GM12878 (cell line): Measurements from ENCODE around the gene PLEKHF1. TPM values are rescaled to one million over a fixed set of nuclear protein-coding genes. Genes with fewer than 3 reads are reported as not detected.

Experiments
- ATAC-seq: fragments of 200-7000 bp; cut with Tn5 transposase; 3 replicates; pipeline ENCODE4 v1.9.1; 2020; ENCODE audit warnings: mild to moderate bottlenecking, moderate library complexity
- BruUV-seq: library from RNA; stranded (reverse); fragments of 400-500 nt; replicated peaks from 2 replicates; lab custom pipeline; 2021; lab: Mats Ljungman, UMichigan
- CTCF ChIA-PET: fragments of 300-600 bp; sonication (Branson Sonifier 250); formaldehyde crosslinking; extraction: SDS; loops from one replicate; lab custom pipeline; 2021; ENCODE audit warnings: inconsistent platforms; lab: Yijun Ruan, JAX
- POLR2A ChIA-PET: fragments of 350-600 bp; formaldehyde crosslinking; extraction: SDS; loops from one replicate; lab custom pipeline; 2021; ENCODE audit warnings: inconsistent platforms; lab: Charles Lee
- RAD21 ChIA-PET: fragments of 300-600 bp; sonication (Branson Sonifier 250); formaldehyde crosslinking; loops from one replicate; lab custom pipeline; 2023; ENCODE audit warnings: antibody characterized with exemption; ENCODE audit not compliant: unreplicated experiment; lab: Charles Lee
- SMC1A ChIA-PET: fragments of 300-600 bp; sonication (Branson Sonifier 250); formaldehyde crosslinking; loops from one replicate; lab custom pipeline; 2023; ENCODE audit not compliant: unreplicated experiment, uncharacterized antibody; lab: Charles Lee
- DNase-seq: peaks from one replicate; pipeline ENCODE4 v3.0.0-alpha.2; 2011; ENCODE audit warnings: low read depth, low spot score
- FAIRE-seq: peaks from 3 replicates; lab custom pipeline; 2011; peaks lifted over from hg19 to GRCh38; lab: Jason Lieb, UNC
- H2AFZ ChIP-seq: 2 replicates; pipeline ENCODE4 v1.6.0; 2011; ENCODE audit warnings: low read depth, low read length, control low read depth; ENCODE audit not compliant: control insufficient read depth
- H3K27ac ChIP-seq: 2 replicates; pipeline ENCODE4 v1.5.1; 2011; ENCODE audit warnings: control low read depth; ENCODE audit not compliant: control insufficient read depth, insufficient read depth
- H3K27me3 ChIP-seq, 2 experiments: replicated peaks in 1 of 2; 2 replicates each; pipeline versions ENCODE4 v1.6.0 to v1.6.1; 2011; ENCODE audit warnings: low read length in 1 of 2; ENCODE audit not compliant: control insufficient read depth in 2 of 2, insufficient read depth in 2 of 2
- H3K36me3 ChIP-seq, 2 experiments: 2 replicates each; pipeline ENCODE4 v1.5.1; 2011; ENCODE audit warnings: low read length in 1 of 2; ENCODE audit not compliant: control insufficient read depth in 2 of 2, insufficient read depth in 2 of 2
- H3K4me1 ChIP-seq: 2 replicates; pipeline ENCODE4 v1.6.1; 2011; ENCODE audit warnings: mild to moderate bottlenecking, low read length, moderate library complexity, mixed read lengths; ENCODE audit not compliant: control insufficient read depth, insufficient read depth
- H3K4me2 ChIP-seq: 2 replicates; pipeline ENCODE4 v1.6.0; 2011; ENCODE audit warnings: control low read depth; ENCODE audit not compliant: control insufficient read depth, insufficient read depth
- H3K4me3 ChIP-seq: fragments of 200-600 bp; sonication (generic); 2 replicates; pipeline ENCODE4 v1.5.1; 2016
- H3K79me2 ChIP-seq: 2 replicates; pipeline ENCODE4 v1.6.0; 2011; ENCODE audit warnings: low read length; ENCODE audit not compliant: control insufficient read depth, insufficient read depth
- H3K9ac ChIP-seq: 2 replicates; pipeline ENCODE4 v1.8.0; 2011; ENCODE audit warnings: low read length, control low read depth, mixed read lengths; ENCODE audit not compliant: control insufficient read depth, insufficient read depth
- H3K9me3 ChIP-seq: replicated peaks from 3 replicates; pipeline ENCODE4 v1.5.1; 2011; ENCODE audit warnings: mild to moderate bottlenecking, low read length; ENCODE audit not compliant: control insufficient read depth, insufficient read depth
- H4K20me1 ChIP-seq: 2 replicates; pipeline ENCODE4 v1.6.0; 2011; ENCODE audit not compliant: control insufficient read depth, insufficient read depth
- BCL11A ChIP-seq: IDR thresholded peaks from 2 replicates; pipeline ENCODE4 v1.6.1; 2011; ENCODE audit warnings: low read depth, low read length
- CBX5 ChIP-seq: sonication (generic); IDR thresholded peaks from 2 replicates; pipeline ENCODE4 v1.6.1; 2016; ENCODE audit warnings: low read depth, moderate library complexity, mild to moderate bottlenecking, inconsistent platforms
- FOXM1 ChIP-seq: IDR thresholded peaks from 2 replicates; pipeline ENCODE4 v1.6.1; 2012; ENCODE audit warnings: low read depth, mild to moderate bottlenecking, inconsistent platforms, low read length, moderate library complexity
- NFIC ChIP-seq: IDR thresholded peaks from 2 replicates; pipeline ENCODE4 v1.6.1; 2012; ENCODE audit warnings: low read depth, mild to moderate bottlenecking, inconsistent platforms, low read length, moderate library complexity
- NFXL1 ChIP-seq: fragments of 450-650 bp; IDR thresholded peaks from 2 replicates; pipeline ENCODE4 v1.6.1; 2017; ENCODE audit warnings: antibody characterized with exemption, mild to moderate bottlenecking, borderline replicate concordance
- PAX8 ChIP-seq: fragments of 450-650 bp; IDR thresholded peaks from 2 replicates; pipeline ENCODE4 v1.6.1; 2017; ENCODE audit warnings: mild to moderate bottlenecking, moderate library complexity
- RELA ChIP-seq: fragments of 450-650 bp; IDR thresholded peaks from 2 replicates; pipeline ENCODE4 v1.8.0; 2014; ENCODE audit warnings: borderline replicate concordance; ENCODE audit not compliant: partially characterized antibody
- RUNX3 ChIP-seq: IDR thresholded peaks from 2 replicates; pipeline ENCODE4 v1.6.1; 2012; ENCODE audit warnings: low read length, inconsistent platforms
- SMAD1 ChIP-seq: fragments of 450-650 bp; IDR thresholded peaks from 2 replicates; pipeline ENCODE4 v1.6.1; 2018; ENCODE audit warnings: mild to moderate bottlenecking, low read depth; ENCODE audit not compliant: partially characterized antibody
- ZNF217 ChIP-seq: fragments of 450-650 bp; IDR thresholded peaks from 2 replicates; pipeline ENCODE4 v1.6.1; 2017; ENCODE audit warnings: antibody characterized with exemption, mild to moderate bottlenecking
- ZSCAN29 ChIP-seq: fragments of 450-650 bp; IDR thresholded peaks from 2 replicates; pipeline ENCODE4 v1.6.1; 2017; ENCODE audit warnings: mild to moderate bottlenecking, moderate library complexity
- WGBS: methylation state at CpG from one replicate; pipeline ENCODE4 v1.1.6; 2016; ENCODE audit warnings: low lambda C conversion rate; ENCODE audit not compliant: insufficient replicate concordance, insufficient coverage; ENCODE audit errors: missing lambda C conversion rate; 5-methylcytosine and 5-hydroxymethylcytosine counted together
- in situ Hi-C: fragments of 300-500 bp; cut with MboI; formaldehyde crosslinking; loops from 9 replicates; pipeline ENCODE4 v1.14.3; 2018; ENCODE audit warnings: mixed read lengths
- intact Hi-C: fragments of 100-400 bp; cut with micrococcal nuclease; formaldehyde crosslinking; loops from one replicate; pipeline ENCODE4 v1.14.2; 2022; ENCODE audit not compliant: unreplicated experiment
- polyA plus RNA-seq, 11 experiments: library from polyadenylated mRNA; depleted of rRNA in 4 of 11; unstranded in 6 of 11; stranded (reverse) in 5 of 11; fragments of >200 nt; fragmentation: Nextera tagmentation in 4 of 11; fragmentation: Illumina TruSeq in 1 of 11; extraction: Ambion mirVana in 4 of 11; extraction: Trizol in 1 of 11; gene quantifications; 1 replicate in 1 of 11; 2 replicates in 10 of 11; pipeline versions ENCODE4 v1.2.1 to v1.2.3, GENCODE V29; 2011 to 2016; ENCODE audit warnings: inconsistent platforms in 2 of 11, missing spikeins in 2 of 11, low read depth in 1 of 11
- total RNA-seq, 4 experiments: library from RNA; depleted of rRNA in 3 of 4; stranded (reverse); fragments of >200 nt in 3 of 4; fragmentation: Illumina TruSeq in 1 of 4; extraction: Trizol in 1 of 4; gene quantifications; 2 replicates each; pipeline versions ENCODE4 v1.2.1 to v1.2.3, GENCODE V29; 2013 to 2021
- TF ChIP-seq, protein P1 (sequence below): IDR thresholded peaks from 2 replicates; pipeline ENCODE4 v1.6.1; 2011; ENCODE audit warnings: low read depth, low read length, improper control_type of control experiment, borderline replicate concordance
- TF ChIP-seq, protein P2 (sequence below): IDR thresholded peaks from 2 replicates; pipeline ENCODE4 v1.6.1; 2012; ENCODE audit warnings: improper control_type of control experiment, low read depth, low read length; ENCODE audit not compliant: insufficient replicate concordance
- TF ChIP-seq, protein P3 (sequence below): fragments of 450-650 bp; IDR thresholded peaks from 2 replicates; pipeline ENCODE4 v1.6.1; 2017; ENCODE audit warnings: mild to moderate bottlenecking

PLEKHF1 gene
- total and polyA plus RNA-seq, 10 of the 15 experiments (the other 5 are each of a cell fraction or from before 2014, with no cell fraction given): 0.10 to 20.3 (median 15.3) TPM

DNA sequence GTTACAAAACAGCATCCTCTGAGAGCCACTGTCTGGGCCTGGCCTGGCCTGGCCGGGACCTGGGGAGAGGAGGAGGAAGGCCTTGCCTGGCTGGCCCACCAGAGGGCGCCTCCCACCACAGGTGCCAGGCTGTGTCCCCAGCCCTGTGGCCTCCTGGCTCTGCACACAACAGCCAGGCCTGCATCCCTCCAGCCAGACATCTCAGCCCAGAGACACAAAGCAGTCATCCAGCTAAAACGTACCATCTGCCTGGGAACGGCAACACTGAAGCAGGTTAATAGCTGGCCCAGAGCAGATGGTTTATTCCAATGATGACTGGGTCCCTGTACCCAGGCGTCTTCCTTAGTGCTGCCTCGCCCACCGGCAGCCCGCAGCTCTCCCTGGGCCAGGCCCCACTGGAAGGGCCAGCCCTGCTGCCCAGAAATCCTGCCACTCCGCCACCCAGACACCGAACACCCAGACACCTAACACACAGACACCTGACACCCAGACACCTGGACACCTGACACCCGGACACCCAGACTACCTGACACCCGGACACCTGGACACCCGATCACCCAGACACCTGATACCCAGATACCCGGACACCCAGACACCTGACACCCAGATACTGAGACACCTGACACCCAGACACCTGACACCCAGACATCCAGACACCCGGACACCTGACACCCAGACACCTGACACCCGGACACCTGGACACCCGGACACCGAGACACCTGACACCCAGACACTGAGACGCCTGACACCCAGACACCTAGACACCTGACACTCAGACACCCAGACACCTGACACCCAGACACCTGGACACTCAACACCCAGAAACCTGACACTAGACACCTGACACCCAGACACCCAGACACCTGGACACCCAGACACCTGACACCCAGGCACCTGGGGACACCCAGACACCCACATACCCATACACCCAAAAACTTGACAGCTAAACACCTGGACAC lies 29.7 kb downstream of the PLEKHF1 start:
- no peaks in the 10 kb centered on the region; the same call in 1 of the 2 replicates for H3K4me1 ChIP-seq
- POLR2A ChIA-PET: no interaction called here
- SMC1A ChIA-PET: interaction anchor here (1.2 to 1.7 kb wide), 3 partner anchors 20 to 84 kb away, joined by 4 to 17 read pairs (median 4); partner anchors contain the start of gene C19orf12
- H3K27ac ChIP-seq: no peak overlapping the region
- no peaks in the 10 kb centered on the region for H3K79me2 ChIP-seq
- RAD21 ChIA-PET: interaction anchor here (0.9 to 1.6 kb wide), 5 partner anchors 18 to 86 kb away, joined by 3 to 25 read pairs (median 4); partner anchors contain the start of gene C19orf12
- in situ Hi-C loops (loop anchor here (5.0 kb wide), 1 partner anchor 88 kb away; the partner anchor contains the start of gene POP4), intact Hi-C loops (loop anchor here (1.0 to 2.0 kb wide), 2 partner anchors 21 to 28 kb away; no protein-coding TSS in a partner anchor)
- no peaks in the 10 kb centered on the region for H3K27me3 ChIP-seq
- no peak overlapping the region for H3K4me3 ChIP-seq
- 74% methylated on average over 19 of the region's 19 CpGs for WGBS
- no peaks in the 10 kb centered on the region for H3K36me3 ChIP-seq
- no peak overlapping the region for H2AFZ ChIP-seq
- CTCF ChIA-PET: interaction anchor here (0.9 to 7.2 kb wide), 13 partner anchors 10 to 271 kb away, joined by 3 to 112 read pairs (median 5); partner anchors contain the start of genes C19orf12, PLEKHF1 and POP4
- DNase-seq (no peak), FAIRE-seq (peak; percentile 27), ATAC-seq (peak; percentile 100)
- no peaks in the 10 kb centered on the region for H4K20me1 ChIP-seq
- H3K4me2 ChIP-seq: no peak overlapping the region
- H3K9me3 ChIP-seq: peaks cover 5% of the 10 kb centered on the region; the same call in 2 of the 3 replicates
- H3K9ac ChIP-seq: no peak overlapping the region
- no TSS peak for BruUV-seq
- TF ChIP-seq NFXL1: no peak
- TF ChIP-seq, protein P1, sequence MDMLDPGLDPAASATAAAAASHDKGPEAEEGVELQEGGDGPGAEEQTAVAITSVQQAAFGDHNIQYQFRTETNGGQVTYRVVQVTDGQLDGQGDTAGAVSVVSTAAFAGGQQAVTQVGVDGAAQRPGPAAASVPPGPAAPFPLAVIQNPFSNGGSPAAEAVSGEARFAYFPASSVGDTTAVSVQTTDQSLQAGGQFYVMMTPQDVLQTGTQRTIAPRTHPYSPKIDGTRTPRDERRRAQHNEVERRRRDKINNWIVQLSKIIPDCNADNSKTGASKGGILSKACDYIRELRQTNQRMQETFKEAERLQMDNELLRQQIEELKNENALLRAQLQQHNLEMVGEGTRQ: no peak
- TF ChIP-seq RELA: no peak
- TF ChIP-seq SMAD1: no peak
- TF ChIP-seq, protein P2, sequence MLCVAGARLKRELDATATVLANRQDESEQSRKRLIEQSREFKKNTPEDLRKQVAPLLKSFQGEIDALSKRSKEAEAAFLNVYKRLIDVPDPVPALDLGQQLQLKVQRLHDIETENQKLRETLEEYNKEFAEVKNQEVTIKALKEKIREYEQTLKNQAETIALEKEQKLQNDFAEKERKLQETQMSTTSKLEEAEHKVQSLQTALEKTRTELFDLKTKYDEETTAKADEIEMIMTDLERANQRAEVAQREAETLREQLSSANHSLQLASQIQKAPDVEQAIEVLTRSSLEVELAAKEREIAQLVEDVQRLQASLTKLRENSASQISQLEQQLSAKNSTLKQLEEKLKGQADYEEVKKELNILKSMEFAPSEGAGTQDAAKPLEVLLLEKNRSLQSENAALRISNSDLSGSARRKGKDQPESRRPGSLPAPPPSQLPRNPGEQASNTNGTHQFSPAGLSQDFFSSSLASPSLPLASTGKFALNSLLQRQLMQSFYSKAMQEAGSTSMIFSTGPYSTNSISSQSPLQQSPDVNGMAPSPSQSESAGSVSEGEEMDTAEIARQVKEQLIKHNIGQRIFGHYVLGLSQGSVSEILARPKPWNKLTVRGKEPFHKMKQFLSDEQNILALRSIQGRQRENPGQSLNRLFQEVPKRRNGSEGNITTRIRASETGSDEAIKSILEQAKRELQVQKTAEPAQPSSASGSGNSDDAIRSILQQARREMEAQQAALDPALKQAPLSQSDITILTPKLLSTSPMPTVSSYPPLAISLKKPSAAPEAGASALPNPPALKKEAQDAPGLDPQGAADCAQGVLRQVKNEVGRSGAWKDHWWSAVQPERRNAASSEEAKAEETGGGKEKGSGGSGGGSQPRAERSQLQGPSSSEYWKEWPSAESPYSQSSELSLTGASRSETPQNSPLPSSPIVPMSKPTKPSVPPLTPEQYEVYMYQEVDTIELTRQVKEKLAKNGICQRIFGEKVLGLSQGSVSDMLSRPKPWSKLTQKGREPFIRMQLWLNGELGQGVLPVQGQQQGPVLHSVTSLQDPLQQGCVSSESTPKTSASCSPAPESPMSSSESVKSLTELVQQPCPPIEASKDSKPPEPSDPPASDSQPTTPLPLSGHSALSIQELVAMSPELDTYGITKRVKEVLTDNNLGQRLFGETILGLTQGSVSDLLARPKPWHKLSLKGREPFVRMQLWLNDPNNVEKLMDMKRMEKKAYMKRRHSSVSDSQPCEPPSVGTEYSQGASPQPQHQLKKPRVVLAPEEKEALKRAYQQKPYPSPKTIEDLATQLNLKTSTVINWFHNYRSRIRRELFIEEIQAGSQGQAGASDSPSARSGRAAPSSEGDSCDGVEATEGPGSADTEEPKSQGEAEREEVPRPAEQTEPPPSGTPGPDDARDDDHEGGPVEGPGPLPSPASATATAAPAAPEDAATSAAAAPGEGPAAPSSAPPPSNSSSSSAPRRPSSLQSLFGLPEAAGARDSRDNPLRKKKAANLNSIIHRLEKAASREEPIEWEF: no peak
- TF ChIP-seq, protein P3, sequence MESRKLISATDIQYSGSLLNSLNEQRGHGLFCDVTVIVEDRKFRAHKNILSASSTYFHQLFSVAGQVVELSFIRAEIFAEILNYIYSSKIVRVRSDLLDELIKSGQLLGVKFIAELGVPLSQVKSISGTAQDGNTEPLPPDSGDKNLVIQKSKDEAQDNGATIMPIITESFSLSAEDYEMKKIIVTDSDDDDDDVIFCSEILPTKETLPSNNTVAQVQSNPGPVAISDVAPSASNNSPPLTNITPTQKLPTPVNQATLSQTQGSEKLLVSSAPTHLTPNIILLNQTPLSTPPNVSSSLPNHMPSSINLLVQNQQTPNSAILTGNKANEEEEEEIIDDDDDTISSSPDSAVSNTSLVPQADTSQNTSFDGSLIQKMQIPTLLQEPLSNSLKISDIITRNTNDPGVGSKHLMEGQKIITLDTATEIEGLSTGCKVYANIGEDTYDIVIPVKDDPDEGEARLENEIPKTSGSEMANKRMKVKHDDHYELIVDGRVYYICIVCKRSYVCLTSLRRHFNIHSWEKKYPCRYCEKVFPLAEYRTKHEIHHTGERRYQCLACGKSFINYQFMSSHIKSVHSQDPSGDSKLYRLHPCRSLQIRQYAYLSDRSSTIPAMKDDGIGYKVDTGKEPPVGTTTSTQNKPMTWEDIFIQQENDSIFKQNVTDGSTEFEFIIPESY: no peak
- TF ChIP-seq BCL11A: no peak
- no peak for TF ChIP-seq FOXM1
- no peak for TF ChIP-seq CBX5
- 0 out of 2 replicates have a peak, but pooled peaks have one; percentile 15 for TF ChIP-seq ZSCAN29
- no peak for TF ChIP-seq PAX8
- TF ChIP-seq NFIC: no peak
- 0 out of 2 replicates have a peak, but pooled peaks have one; percentile 21 for TF ChIP-seq RUNX3
- no peak for TF ChIP-seq ZNF217
